NCI-H128 (cell line): Measurements from ENCODE around the gene CETP.
A peak's percentile ranks its signal among the peaks of the same experiment; 100 is the strongest.

Experiments used
- DNase-seq: peaks from one replicate; lab custom pipeline; 2025; ENCODE audit not compliant: unreplicated experiment; lab: John Stamatoyannopoulos, UW

CETP gene, protein sequence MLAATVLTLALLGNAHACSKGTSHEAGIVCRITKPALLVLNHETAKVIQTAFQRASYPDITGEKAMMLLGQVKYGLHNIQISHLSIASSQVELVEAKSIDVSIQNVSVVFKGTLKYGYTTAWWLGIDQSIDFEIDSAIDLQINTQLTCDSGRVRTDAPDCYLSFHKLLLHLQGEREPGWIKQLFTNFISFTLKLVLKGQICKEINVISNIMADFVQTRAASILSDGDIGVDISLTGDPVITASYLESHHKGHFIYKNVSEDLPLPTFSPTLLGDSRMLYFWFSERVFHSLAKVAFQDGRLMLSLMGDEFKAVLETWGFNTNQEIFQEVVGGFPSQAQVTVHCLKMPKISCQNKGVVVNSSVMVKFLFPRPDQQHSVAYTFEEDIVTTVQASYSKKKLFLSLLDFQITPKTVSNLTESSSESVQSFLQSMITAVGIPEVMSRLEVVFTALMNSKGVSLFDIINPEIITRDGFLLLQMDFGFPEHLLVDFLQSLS

DNA sequence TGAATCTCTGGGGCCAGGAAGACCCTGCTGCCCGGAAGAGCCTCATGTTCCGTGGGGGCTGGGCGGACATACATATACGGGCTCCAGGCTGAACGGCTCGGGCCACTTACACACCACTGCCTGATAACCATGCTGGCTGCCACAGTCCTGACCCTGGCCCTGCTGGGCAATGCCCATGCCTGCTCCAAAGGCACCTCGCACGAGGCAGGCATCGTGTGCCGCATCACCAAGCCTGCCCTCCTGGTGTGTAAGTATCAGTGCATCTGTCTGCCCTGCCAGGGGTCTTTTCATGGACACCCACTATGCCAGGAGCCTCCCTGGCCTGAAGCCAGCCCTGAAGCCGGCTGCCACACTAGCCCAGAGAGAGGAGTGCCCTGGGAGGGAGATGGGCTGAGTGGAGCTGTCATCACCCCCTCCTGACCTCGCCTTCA lies at the start of gene CETP:
Gene CETP, plus strand, starts transcription at position 100 of the 431 bp plus-strand sequence. Its CDS starts 30 bp downstream, at position 130.
- no peak for DNase-seq

DNA sequence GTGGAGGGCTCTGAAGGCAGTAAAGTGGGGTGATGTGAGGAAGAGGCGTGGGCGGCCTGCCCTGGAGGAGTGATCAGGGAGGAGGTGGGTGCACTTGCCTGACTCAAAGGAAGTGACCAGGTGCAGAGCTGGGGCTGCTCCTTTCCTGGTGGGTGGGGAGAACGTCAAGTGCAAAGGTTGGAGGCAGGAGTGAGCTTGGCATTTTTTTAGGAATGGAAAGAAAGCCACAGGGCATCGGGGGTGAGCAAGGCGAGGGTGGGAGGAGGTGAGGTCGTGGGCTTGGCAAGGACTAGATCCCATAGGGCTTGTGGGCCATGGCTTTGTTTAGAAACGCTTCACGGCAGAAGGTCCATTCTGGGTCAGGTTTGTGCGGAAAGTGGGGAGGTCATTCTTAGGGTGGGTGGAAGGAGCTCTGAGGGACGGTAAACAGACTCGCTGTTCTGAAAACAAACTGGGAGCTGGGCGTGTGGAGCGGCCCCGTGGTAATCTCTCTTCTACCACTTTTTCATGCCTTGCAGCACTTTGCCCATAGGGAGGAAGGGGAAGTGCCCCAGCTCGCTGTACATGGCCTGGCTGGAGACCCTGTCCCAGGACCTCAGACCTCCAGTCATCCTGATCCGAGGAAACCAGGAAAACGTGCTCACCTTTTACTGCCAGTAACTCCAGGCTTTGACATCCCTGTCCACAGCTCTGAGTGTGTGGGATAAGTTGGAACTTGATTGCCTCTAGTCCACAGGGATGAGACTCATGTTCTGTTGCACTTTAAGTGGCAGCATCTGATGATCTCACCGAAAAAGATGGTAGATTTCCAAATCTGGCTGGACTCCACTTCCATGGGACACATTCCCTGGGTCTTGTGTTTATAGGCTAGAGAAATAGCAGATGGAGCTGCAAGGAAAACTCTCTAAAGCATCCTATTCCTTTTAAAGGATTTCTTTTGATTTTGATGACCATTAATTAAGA lies 48.7 kb upstream of the CETP start:
- no peak for DNase-seq

DNA sequence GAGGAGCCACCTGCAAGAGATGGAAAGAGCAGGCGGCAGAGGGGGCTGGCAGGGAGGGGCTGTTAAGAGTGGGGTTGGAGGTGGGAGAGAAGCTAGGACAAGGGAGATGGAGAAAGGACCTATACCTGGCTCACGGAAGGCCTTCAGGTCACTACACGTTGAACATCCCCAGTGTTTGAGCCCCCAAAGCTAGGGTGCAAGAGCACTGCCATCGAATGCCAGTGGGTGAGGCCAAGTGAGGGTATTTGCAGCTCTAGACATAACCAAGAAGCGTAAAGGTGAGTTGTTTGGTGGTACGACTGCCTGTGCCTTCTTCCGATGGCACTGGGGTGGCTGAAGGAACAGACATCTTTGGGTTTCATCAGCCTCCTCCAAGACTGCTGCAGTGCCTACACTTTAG lies 46.9 kb upstream of the CETP start:
- DNase-seq, result no peak

DNA sequence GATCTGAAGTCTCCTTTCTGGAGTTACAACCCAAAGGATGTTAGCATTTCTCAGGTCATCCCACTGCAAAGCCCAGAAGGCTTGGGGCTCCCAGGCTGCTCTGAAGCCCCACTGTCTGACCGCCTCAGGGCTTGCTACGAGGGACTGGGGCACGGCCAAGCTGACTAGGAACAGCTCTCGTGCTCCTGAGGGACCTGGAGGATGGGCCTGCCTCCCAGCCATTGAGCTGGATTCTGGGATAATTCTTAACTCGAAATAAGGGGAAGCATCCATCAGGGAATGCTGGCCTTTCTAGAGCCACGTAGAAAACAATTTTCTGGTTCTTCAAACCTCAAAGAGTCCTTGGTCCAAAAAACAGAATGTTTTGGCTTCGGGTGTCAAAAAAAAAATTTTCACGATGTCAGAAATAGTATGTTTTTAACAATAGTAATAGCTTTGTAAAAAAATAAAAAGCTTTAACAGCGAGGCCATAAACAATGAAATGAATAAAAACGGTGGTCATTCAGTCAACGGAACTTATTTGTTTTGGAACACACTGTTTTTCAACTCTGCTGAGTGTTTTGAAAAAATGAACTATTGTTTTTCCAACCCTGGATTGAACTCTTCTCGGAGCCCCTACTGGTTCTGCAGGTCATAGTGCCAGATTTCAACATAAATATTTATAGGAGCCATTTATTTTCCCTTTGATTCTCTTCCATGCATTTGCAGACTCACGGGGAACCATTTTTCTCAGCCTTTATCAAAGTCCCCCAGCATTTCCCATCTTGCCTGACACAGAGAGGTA lies 46.2 kb upstream of the CETP start:
- DNase-seq, result no peak

DNA sequence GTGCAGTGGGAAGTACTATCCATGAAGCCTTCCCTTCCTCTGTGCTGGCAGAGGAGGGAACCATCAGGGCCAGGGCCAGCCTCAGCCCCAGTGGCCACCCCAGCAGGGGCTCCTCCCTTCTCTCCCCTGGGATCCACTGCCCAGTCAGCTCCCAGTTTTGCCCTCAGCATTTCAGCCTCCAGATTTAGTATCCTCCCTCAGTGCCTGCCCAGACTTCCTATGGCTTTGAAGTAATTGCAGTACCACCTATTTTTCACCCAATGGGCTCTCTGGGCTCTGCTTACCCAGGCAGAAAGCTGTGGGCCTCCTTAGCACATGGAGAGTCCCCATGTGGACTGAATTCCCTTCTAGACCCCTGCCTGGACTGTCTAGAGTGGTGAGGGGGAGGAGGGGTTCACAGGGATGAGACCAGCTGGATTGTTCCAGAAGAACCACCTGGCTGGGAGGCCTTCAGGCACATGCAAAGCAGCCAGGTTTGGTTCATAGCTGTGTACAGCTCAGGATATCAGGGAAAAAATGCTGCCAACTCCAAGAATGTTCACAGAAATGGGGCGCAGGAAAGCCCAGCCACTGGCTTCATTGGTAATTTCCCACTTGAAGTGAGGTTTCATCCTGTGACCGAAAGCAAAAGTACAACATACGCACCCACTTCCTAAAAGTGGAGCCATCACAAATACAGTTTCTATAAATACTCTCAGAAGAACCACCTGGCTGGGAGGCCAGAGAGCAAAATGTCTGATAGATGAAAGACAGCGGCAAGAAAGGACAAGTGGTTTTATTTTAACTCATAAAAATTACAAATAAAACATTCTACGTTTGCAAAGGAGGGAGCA lies 45.0 kb upstream of the CETP start:
- DNase-seq, result no peak

DNA sequence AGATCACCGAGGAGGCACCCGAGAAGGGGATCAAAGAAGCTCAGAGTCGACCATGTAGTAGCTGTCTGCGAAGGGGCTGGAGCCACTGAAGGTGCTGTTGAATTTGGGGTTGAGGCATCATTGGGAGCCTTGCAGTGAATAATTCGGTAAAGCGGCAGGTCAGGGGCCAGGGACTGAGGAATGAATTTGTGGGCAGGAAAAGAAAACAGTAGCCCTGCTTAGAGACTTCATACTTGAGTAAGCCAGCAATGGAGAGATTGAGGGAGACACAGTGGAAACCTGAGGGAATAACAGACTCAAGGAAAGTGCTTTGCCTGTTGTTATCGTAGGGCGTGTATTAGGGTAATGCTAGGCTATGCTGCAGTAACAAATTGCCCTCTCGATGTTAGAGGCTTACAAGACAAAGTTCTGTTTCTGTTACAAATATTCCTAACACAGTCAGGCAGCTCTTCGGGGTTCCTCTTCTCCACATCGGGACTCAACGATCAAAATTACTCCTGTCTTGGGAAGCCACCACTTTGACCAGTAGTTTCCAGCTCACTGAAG lies 43.2 kb upstream of the CETP start:
- no peak for DNase-seq

DNA sequence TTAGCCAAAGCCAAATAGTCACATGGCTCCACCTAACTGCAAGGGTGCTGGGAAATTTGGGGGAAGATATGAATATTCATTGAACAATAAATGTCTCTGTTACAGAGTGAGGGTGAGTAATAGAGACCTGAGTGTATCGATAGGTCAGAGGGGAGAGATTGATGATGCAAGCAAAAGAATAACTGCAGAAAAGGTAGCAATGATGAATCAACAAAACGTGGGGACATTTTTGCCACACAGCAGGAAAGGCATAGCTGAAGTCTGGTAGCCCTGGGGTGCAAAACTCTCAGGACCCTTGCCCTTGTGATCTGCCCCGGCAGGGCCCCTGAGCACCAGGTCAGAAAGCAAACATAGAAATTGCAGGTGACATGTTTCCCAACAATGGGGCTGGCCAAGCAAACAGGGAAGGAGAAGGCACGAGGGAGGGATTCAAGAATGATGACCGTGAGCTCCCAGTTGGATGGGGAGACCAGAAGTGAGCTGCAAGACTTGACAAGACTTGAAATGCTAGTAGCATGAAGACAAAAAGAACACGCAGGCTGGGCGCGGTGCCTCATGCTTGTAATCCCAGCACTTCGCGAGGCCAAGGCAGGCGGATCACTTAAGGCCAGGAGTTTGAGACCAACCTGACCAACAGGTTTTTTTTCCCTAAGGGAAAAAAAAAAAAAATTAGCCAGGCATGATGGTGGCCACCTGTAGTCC lies 42.5 kb upstream of the CETP start:
- DNase-seq, result no peak

DNA sequence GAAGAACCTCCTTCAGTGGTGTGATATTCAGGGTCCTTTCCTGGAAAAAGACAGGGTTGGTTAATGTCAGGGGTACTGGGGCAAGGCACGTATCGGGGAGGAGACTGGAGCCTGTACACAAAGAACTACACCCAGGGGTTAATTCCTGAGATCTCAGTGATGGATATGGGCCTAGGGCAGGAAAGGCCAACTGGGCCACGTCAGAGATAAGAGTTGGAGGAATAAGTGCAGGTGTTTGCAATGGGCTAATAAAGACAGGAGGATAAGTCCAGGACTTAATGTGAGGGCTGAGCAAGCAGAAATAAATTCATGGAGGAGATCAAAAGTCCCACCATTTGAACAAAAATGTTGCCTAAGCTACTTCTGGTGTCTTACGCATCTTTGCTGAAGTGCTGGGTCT lies 40.2 kb upstream of the CETP start:
- no peak for DNase-seq

DNA sequence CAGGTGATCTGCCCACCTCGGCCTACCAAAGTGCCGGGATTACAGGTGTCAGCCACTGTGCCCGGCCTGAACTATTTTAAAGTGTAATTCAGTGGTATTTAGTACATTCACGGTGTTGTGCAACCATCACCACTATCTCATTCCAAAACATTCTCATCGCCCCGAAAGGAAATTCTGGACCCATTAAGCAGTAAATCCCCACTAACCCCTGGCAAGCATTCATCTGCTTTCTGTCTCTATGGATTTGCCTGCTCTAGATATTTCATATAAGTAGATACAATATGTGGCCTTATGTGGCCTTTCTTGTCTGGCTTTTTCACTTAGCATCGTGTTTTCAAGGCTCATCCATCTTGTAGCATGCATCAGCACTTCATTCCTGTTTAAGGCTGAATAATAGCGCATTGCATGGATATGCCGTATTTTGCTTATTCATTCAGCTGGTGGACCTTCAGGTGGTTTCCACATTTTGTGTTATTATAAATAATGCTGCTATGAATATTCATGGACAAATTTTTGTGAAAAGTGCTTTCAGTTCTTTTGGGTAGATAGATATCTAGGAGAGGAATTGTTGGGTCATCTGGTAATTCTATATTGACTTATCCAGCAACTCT lies 38.2 kb upstream of the CETP start:
- DNase-seq, result no peak

DNA sequence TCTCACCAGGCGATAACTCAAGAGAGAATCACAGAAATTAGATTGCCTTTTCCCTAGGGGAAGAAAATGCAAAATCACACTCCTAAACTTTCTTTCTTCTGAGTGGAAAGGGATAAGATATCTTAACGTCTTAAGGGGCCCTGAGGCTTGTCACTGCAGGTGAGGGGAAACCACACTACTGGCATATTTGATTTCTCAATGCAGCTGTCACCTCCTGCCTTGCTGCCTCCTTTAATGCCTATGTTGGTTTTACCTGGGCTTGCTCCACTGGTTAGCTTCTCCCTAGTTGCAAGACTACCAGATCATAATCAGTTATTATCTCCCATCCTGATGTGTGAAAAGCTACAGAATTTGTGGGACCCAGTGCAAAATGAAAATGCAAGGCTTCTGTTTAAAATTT lies 34.3 kb upstream of the CETP start:
- no peak for DNase-seq

DNA sequence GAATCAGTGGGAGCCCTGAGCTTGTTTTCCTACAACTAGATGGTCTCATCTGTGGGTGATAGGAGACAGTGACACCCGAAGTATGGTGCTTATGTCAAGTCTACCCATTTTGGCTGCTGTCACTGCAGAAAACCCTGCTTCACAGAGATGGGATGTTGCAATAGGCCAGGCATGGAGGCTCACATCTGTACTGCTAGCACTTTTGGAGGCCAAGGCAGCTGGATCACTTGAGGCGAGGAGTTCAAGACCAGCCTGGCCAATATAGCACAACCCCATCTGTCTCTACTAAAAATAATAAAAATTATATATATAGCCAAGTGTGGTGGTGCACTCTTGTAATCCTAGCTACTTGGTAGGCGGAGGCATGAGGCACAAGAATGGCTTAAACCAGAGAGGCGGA lies 32.1 kb upstream of the CETP start:
- no peak for DNase-seq

DNA sequence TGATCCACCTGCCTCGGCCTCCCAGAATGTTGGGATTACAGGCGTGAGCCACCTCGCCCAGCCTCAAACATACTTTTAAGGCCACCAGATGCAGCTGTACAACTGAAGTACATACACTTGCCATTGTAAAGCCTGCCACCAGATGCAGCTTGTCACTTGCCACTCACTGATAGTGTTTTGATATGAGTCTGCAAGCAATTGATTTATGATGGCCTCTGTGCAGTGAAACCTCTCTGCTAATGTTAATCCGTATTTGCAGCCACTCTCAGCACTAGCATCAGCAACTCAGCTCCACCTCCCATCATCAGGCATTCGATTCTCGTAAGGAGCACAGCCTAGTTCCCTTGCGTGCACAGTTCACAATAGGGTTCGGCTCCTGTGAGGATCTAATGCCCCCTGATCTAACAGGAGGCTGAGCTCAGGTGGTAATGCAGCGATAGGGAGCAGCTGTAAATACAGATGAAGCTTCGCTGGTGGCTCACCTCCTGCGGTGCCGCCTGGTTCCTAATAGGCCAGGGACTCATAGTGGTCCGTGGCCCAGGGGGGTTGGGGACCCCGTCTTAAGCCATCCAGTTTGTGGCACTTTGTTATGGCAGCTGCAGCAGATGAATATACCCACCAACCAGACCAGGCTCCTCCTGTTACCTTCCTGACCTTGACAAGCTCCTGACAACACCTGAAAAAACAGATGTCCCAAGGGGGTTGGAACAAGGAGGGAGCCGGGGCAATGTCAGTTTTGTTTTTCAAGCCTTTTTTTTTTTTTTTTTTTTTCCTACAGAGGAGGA lies 31.1 kb upstream of the CETP start:
- peak; percentile 73 for DNase-seq

DNA sequence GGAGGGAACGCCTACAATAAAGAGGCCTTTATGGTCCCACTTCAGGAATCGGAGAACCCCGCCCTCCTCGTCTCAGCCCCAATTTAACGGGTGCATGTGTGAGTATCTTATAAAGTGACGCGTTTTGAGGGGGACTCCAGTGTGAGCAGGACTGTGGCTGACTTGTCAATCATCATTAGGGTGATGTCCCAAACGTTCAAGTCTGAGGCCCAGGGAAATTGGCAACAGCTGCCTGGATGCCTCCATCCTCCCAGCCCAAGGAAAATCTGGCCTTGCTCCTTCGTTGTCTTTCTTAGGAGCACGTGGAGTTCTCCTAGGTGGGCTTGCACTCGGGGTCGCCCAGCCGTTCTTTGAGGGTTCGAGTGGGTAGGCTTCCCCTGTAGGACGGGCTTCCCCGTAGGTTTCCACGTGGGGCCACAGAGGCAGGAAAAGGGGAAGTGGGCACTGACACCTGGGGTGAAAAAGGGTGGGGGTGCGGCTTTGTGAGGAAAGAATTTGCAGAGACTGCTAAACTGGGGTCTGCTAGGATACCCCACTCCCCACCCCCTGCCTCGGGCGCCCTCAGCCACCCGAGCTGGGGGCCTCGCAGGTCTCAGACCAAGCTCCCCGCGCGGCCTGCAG lies 30.4 kb upstream of the CETP start:
- no peak for DNase-seq

DNA sequence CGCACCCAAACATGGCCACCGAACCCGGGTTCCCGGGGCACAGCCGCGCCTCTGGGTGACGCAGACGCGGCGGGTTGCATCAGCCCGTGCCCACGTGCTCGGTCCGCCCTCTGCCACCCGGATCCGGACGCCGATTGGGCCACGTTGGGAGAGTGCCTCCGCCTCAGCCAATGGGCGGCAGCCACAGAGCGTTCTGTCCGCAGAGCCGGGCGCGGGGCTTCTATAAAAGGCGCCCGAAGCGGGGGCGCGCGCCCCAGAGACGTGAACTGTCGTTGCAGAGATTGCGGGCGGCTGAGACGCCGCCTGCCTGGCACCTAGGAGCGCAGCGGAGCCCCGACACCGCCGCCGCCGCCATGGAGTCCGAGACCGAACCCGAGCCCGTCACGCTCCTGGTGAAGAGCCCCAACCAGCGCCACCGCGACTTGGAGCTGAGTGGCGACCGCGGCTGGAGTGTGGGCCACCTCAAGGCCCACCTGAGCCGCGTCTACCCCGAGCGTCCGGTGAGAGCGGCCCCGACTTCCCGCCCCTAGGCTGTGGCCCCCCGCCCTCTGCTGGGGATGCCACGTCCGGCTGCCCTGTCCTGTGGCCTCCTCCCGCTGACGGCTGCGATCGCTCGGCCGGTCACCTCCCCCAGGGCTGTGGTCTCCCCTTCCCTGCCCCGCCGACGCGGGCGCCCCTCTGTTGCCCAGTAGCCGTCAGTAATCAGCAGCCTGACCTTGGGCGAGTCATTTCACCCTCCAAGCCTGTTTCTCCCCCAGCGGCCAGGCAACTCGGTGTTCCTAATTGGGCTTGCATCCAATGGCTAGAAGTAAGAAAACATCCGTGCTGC lies 29.6 kb upstream of the CETP start, which contains the start of gene HERPUD1:
Gene HERPUD1, plus strand, starts transcription at position 251 of the 829 bp plus-strand sequence. Its CDS starts 103 bp downstream, at position 354.
- DNase-seq, result peak; percentile 88

DNA sequence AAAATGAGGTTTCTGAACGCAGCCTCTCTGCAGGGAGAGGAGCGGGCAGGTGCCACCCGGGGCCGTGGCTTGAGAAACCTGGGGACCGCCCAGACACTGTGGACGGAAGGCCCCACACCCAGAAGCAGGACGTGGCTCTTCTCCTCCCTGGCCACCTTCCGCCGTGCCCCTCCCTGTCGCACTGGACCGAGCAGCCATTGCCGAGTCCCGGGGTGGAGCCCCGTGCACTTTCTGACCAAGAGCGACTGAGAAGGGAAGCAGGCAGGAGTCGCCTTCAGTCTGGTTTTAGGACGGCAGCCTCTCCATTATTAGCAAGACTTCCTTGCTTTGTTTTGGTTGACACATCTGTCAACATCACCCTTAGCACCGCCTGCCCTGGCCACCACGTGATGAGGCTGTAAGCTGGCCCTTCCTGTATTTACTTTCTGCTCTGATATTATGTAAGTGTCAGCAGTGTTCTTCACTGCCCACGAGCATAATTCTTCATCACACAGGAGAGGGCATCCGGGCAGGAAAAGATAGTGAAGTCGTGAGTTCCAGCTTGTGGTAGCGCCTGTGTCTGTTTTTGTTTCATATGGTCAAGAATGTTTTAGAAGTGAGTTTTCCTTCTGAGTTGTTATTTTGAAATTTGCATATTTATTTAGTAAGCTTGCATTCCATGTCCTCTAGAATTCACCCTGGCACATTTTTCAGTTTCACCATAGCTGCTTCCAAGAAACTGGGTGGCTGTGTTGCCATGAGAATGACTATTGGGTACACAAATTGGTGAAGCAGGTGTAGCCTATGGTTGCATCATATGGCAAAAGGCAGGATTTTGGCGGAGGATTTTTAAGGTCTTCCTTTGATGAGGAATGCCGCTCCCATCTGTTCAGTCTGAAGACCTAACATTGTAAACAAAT lies 28.8 kb upstream of the CETP start:
- DNase-seq, result no peak
